Occipital lobe (tissue), 2 donors: Measurements from ENCODE around the gene CHST15. TPM values are rescaled to one million over a fixed set of nuclear protein-coding genes. Genes with fewer than 3 reads are reported as not detected.
A peak's percentile ranks its signal among the peaks of the same experiment; 100 is the strongest.

Experiments used
- DNase-seq: peaks from one replicate; lab custom pipeline; 2025; lab: John Stamatoyannopoulos, UW
- total RNA-seq: library from RNA; depleted of rRNA; stranded (reverse); fragments of >200 nt; gene quantifications from one replicate; pipeline ENCODE4 v1.2.3, GENCODE V29; 2014

The CHST15 gene
- total RNA-seq, 1 donor from 2014 or later = 58.6 TPM

- DNase-seq = no peak
Measured at GRCh38 chr10:123970207-123970926, 123.0 kb downstream of the CHST15 start.

GRCh38 chr10:123967626-123968243 is 125.7 kb downstream of the CHST15 start:
- DNase-seq = peak; percentile 57

DNA sequence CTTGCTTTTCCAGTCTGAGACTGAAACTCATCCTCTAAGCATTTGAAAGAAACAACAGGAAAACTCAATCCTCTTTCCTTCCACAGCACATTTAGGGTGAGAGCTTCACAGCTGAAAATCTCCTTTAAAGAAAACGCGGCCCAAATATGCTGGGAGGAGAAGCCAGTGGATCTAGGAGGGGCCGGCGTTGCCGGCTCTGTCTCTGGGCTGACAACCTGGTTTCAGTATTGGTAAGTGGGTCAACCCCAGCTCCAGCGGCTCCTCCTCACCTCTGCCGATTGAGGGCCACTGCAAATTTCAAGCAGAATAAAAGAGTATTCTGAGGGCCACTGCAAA is 126.5 kb downstream of the CHST15 start:
- no peak for DNase-seq

GRCh38 chr10:123965973-123966895 is 127.2 kb downstream of the CHST15 start:
- no peak for DNase-seq

- no peak for DNase-seq
Measured at GRCh38 chr10:123964953-123965352, 128.4 kb downstream of the CHST15 start.

DNA sequence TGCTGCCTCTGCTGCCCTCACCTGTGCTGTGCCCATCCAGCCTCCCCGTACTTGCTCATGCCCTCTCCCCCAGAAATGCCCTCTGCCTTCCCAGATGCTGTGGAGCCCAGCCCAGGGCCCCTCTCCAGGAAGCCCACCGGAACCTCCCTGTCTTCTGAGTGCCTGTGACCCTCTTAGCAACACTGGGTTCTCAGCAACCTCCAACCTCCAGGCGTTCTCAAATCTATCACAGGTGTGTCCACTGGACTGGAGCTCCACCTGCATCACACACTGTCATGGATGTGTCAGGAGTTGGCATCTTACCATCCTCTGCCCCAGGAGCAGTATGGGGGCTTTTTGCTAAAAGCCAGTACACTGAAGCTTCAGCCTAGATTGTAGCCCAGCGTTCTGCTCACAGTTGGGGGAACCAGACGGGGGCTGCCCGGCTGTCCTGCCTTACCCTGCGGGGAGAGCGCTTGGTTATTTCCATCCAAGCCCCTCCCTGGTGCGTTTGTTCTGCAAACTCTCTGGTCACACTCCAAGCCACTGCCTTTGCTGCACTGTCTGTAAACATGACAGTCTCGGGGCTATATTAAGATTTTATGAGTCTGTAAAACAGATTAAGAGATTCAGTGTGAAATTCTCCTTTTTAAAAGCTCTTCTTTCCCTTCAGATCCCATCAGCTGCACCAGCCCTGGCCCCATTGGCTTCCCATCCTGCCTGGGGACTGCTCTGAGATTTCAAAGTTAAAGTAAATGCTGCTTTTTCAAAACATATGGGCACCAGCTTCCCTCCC is 130.5 kb downstream of the CHST15 start:
- no peak for DNase-seq

GRCh38 chr10:123958241-123958640 is 135.2 kb downstream of the CHST15 start:
- DNase-seq = no peak

Other genes starting within 250 kb of the CHST15 start
- 0.16 TPM for gene CPXM2, start 201.8 kb downstream of the CHST15 start, total RNA-seq